NCI-H2107 treated with DMSO at 0.1 percent for 48 hours (cell line): ENCODE data around the gene JAKMIP2.
"Not testable (repeated sequence)": the region's sequence is repeated elsewhere in the genome, so short reads cannot be mapped to it uniquely, and the experiment has no call there.

Experiments used
- DNase-seq: peaks from one replicate; lab custom pipeline; 2025; ENCODE audit not compliant: unreplicated experiment; lab: John Stamatoyannopoulos, UW

Gene JAKMIP2

DNA sequence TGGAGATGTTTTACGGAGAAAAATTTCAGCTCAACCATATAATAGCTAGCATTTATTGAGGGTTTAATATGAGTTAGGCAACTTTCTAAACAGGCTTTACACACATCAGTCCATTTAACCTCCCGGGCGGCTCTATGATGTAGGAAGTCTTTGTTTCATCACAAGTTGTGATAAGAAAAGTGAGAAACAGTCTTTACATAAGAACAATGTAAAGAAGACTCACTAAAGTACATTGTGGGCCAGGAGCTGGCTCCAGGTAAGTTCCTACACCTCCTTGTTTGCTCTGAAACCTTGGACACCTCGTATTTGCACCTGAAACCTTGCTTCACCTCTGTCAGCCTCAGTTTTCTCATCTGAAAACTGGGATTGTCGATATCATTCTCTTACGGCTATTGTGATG lies 116.1 kb downstream of the JAKMIP2 start:
- no peak for DNase-seq

DNA sequence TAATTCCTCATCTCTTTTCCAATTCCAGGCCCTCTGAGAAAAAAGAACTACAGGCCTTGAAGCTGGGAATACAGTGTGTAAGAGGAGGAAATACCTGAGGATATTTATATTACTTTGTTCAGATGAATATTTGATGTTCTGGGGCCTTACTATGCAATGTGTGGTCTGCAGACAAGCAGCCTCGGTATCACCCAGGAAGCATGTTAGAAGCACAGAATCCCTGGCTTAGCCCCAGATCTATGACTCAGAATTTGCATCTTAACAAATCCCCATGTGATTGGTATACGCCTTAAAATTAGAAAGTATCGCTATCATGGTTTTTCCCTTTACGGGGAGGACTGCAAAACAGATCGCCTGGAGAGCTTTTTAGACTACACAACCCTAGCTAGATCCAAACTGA lies 121.0 kb downstream of the JAKMIP2 start:
- no peak for DNase-seq

DNA sequence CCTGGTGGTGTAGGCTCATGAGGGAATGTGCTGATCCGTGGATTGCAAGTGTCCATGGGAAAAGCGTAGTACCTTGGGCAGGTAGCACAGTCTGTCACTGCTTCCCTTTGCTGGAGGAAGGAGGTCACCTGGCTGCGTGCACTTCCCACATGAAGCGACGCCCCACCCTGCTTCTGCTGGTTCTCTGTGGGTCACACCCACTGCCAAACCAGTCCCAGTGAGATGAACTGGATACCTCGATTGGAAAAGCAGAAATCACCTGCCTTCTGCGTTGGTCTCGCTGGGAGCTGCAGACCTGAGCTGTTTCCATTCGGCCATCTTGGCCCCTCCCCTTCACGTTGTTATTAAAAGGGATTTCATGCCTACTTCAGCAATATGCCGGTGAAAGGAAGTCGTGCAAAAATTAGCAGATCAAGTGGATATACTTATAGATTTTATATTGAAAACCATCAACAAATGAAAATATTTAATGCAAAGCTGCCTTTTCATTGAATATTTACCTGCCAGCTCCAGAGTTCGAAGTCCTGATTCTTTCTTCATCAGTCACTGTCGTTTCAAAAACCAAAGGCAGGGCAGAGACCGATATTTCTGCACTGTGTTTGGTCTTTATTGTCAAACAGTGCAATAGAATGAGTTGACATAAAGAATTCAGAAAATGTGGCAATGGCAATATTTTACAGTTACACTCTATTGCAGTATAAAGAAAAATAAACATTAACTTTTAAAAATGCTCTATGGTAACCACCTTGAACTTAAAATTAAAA lies 123.2 kb downstream of the JAKMIP2 start:
- DNase-seq: no peak

DNA sequence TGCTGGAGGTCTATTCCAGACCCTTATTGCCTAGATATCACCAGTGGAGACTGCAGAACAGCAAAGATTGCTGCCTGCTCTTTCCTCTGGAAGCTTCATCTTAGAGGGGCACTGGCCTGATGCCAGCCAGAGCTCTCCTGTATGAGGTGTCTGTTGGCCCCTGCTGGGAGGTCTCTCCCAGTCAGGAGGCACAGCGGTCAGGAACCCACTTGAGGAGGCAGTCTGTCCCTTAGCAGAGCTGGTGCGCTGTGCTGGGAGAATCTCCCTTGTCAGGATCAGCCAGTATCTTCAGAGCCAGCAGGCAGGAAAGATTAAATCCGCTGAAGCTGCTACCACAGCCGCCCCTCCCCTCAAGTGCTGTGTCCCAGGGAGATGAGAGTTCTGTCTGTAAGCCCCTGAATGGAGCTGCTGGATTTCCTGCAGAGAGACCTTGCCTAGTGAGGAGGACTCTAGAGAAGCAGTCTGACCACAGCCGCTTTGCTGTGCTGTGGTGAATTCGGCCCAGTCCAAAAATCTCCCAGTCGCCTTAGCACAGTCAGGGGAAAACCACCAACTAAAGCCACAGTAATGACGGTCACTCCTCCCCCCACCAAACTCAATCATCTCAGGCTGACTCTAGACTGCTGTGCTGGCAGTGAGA lies 124.1 kb downstream of the JAKMIP2 start:
- no peak for DNase-seq

DNA sequence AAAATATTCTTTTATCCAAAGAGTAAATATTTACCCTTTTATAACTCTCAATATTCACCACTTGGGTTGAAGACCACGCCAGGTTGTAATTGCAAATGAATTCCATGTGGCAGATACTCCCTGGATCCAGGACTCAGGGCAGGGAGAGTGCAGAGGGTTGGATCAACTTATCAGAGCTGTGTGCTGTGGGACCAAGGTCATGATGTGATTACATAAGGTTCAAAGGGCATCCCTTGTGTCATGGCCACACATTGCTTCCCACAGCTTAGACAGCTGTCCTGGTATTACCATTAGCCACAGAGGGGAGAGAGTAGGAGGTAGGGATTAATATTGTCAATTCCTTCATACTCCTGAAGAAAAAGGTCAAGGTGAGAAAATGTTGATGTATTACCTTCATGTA lies 133.9 kb downstream of the JAKMIP2 start:
- DNase-seq: no peak

DNA sequence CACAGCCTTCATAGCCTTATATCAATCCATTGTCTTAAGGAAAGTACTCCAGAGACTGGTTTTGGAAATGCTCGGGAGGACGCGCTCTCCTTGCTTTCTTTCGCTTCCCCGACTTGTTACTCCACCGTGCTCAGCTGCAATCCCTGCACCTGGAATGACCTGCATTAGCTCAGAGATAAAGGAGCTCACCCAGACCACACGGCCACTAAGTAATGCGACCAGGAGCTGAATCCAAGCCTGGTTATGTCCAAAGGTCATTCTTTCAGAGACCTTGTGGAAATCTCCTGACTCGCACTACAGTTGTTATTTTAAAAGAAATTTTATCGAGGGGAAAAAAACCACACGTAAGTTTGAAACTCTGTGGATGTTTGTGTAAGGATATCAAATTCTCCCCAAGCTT lies 137.3 kb downstream of the JAKMIP2 start:
- DNase-seq: no peak

DNA sequence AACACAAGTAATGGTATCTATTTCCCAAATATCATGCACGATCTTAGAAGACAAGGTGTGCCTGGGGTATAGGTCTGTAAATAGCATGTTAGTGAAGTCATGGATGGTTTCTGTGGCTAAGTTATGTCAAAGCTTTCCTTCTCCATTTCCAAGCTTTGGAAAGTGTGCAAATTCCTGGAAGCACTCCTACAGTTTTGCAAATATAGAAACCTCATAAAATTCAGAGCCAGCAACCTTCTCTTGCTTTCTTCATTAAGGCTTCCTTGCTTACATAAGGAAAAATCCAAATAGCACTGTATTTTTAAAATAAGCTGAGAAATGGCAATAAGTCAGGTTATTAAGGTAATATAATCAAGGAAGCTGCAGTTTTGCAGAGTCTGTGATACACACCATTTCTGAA lies 138.1 kb downstream of the JAKMIP2 start:
- DNase-seq: no peak

DNA sequence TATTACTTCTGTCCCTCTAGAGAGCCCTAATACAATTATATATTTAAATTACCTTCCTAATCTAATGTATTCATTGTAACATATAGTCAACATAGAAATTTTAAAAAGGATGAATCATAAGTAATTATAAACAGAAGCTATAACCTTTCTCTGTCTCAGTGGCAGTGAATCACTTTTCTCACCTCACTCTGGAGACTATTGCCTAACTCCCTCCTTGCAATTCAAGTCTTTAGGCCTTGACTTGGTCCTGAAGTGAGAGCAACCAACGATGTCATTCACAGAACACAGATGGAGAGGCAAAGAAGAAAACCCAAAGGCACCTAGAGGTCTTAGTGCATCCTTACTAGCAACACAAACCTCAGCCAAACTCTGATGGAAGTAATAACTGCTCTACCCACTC lies 139.4 kb downstream of the JAKMIP2 start:
- DNase-seq: no peak

DNA sequence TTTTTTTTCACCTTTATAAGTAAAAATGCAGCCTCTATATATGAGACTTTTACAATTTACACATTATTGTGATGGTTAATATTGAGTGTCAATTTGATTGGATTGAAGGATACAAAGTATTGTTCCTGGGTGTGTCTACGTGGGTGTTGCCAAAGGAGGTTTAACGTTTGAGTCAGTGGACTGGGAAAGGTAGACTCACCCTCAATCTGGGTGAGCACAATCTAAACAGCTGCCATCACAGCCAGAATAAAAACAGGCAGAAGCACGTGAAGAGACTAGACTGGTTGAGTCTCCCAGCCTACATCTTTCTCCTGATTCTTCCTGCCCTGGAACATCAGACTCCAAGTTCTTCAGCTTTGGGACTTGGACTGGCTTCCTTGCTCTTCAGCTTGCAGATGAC lies 139.9 kb downstream of the JAKMIP2 start:
- DNase-seq: no peak

DNA sequence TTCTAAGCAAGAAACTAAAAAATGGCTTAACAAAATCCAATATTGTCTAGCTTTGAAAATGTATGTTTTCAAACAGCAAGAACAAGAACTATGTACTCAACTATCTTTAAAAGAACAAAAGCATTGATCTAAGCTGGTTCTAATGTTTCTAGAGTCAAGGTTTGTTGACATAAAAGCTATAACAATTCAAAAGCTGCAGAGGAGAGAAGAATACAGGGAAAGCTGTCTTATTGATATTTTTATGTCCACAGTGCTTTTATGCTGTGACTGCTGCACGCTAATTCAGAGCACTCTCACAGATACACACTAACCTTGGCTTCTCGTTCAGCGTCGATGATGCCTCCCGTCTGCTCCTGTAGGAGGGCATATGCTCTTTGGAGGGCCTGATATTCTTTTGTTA lies 143.2 kb downstream of the JAKMIP2 start:
- no peak for DNase-seq

DNA sequence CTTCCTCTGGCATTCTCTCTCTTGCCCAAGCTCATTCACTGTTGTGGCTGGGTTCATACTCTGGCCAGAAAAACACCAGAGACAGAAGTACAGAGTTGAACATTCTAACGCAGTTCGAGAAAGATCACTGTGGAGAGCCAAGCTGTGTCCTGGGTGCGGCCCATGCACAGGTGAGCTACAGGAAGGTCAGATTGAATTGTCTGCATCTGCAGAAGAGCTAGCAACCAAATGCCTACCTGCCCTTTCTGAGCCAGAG lies 145.9 kb downstream of the JAKMIP2 start:
- no peak for DNase-seq

DNA sequence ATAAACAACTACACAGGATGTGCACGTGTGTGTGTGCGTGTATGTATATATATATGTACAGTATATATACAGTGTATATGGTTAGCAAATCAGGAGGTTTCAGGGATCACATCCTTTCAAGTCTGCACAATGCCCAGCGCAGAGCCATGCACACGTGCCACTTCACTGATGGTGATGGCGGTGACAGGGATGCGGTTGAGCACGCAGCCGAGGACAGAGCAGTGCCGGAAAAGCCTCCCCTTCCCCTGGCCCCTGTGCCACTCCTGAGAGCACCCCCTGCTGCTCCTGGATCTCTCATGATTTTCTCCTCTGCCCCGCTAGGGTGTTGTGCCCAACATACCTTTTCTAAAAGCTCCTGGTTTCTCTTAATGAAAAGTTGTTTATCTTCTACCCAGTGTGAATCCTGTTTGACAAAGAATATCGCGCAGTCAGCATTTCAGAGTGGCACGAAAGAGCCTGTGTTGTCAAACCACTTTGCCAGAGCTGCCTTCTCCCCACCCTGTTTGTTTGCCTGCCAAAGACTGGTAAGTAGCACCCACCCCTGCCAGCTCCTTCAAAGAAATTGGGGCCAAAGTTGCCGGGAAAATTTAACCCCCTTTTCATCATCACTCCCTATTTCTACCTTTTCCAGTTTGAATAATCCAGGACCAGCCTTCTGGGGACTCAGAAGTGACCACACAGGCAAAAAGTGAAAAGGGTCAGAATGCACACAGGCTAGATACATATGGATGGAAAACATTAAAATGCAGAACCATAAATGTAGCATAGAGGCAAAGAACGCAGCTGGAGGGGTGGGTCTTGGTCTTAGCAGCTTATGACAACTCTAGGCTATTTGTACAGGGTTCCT lies 146.4 kb downstream of the JAKMIP2 start:
- DNase-seq: no peak

DNA sequence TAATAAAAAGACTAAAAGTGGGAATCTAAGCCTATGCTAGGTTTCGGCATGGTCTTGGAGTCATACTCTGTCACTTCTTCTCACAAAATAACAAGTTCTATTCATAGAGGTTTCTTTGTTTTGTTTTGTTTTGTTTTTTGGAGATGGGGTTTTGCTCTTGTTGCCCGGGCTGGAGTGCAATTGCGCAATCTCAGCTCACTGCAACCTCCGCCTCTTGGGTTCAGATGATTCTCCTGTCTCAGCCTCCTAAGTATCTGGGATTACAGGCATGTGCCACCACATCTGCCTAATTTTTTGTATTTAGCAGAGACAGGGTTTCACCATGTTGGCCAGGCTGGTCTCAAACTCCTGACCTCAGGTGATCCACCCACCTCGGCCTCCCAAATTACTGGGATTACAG lies 147.1 kb downstream of the JAKMIP2 start:
- not testable (repeated sequence) for DNase-seq

DNA sequence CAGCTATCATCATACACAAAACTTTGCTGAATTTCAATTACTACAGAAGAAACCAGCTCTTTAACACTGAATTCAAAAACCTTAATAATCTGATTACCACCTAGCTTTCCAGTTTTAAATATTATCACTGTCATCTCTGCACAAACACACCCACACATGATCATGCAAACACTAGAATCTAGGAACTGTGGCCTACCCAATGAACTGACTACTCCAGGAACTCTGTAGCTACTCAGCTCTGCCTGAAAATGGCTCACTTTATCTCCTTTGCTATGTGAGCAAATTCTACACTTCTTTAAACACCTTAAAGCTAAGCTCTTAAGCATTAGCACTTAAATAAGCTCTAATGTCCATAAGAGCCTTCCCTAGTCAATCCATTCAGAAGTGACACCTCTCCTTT lies 149.4 kb downstream of the JAKMIP2 start:
- no peak for DNase-seq

DNA sequence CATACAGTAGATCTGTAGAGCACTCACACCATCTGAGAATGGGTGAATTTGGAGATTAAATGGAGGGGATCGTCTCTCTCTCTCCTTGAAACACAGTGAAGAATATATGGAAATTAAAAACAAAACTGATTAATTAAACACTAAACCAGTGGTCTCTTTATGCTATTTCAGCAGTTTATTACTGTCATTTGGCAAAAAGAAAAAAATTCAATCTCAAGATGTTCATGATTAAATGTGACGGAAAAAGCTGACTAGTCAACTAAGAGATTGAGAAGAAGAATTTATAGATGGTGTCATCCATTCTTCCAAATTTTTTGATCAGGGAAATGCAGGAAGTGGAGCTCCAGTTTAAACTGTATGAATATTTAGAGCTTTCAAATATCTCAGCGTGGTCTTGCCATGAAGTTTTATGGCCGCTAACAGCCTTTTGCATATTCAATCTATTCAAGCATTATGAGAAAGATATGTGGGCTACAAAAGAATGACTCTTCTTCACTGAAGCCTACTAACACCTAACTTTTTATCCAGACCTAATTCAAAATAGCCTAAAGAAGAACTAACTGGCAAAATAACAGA lies 151.0 kb downstream of the JAKMIP2 start:
- no peak for DNase-seq

DNA sequence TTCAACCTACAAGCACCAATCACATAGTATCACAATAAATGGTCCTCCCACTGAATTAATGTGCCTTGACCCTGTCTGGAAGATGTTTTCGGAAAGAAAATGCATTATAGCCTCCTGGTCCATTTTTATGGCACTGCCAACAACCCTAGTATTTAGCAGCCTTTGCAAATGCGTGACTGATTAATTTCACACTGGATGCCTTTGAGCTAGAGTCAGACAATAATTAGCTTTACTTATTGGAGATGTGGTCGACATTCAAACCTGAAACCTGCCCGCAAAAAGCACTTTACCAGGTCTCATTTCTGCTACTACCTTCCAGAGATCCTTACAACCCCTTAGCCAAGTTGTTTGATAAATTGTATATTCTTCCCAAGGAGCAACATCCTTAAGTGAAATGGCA lies 153.3 kb downstream of the JAKMIP2 start:
- DNase-seq: no peak

DNA sequence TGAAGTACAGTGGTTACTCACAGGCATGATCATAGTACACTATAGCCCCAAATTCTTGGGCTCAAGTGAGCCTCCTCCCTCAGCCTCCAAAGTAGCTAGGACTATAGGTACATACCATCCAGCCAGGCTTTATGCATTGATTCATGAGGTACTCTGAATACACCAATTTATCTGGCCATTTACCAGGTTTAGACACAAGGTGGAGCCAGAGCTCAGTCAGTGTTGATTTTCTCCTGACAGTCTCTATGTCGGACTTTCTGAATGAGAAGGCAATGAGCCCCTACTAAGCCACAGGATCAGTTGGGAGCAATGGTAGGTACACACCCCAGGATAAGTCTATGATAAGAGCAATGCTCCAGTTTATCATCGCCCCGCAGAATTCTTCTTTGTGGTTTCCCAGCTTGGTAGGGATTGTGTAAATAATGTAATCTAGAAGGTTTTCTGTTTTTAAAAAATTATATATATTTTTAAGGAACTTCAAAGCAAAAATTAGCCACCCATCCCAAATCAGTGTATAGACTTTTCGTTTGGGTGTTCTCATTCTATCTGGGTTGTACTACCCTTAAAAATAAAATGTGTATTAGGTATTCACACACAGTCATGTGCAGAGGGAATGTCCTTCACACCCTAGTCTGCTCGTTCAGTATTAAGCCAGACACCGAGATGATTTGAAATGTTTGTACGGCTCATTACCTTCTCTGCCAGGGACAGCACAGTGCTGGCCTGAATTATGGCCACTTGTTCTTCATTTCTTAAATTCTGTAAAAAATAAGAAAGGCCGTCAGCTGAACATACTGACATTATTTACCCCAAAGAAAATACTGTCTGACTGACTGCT lies 154.3 kb downstream of the JAKMIP2 start:
- DNase-seq: peak; percentile 6

DNA sequence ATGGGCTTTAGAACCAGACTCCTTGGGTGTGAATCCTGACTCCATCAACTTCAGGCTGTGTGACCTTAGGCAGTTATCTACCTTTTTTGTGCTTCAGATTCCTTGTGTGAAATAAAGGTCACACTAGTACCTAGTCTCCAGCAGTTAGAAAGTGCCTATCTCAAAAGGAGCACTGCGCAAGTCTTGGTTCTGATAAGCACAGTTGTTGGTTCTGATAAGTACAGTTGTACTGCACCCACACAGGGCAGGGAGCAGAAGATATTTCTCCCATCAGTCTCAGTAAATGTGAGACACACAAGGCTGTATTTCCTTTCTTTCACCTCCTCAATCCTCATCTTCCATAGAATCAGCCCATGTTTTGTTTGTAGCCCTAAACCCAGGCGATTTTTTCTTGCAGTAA lies 156.1 kb downstream of the JAKMIP2 start:
- DNase-seq: no peak

DNA sequence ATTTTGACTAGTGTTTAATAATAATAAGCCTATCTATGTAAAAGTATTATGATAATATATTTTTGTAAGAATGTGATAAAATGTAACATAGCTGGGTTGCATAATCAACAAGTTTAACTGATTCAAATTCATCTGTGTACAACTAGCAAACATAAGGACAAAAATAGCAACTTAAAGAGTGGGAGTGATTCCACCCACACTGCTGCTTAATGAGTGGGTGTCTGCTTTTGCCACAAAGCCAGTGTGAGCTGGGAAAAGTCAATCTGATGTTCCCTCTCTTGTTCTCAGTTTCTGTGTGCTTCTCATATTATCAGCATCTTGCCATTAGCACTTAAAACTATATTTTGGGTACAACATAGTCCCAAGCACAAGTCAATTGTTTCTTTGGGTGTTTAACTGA lies 161.5 kb downstream of the JAKMIP2 start:
- no peak for DNase-seq

DNA sequence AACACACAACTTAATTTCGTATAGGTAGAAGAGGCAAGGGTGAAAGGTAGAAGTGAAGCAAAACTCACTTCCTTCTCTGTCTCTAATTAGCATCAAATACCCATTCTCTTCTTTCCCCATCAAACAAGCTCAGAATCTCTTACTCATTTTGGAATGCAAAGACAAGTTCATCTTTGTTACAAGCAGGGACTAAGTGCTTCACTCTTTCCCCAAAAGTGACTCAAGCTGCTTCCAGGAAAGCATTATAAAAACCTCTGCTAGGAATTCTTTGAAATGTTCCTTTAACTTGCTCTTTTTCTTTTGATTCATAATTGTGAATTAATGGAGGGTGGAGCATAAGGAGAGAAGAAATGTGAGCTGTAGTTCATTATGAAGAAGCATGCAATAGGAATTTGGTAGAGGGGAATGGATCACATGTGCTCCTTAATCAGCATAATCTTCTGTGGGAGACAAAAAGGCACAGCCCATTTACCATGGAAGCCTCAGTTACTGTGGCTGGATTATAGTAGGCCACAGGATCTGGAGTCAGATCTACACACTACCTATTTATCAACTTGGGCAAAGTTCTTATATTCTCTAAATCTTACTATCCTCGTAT lies 163.1 kb downstream of the JAKMIP2 start:
- DNase-seq: no peak
